ENCODE data around the gene ENPP7. TPM values are rescaled to one million over a fixed set of nuclear protein-coding genes. Genes with fewer than 3 reads are reported as not detected.

Gene ENPP7
- polyA plus RNA-seq, 1 donor from 2014 or later: 0.89 TPM

DNA sequence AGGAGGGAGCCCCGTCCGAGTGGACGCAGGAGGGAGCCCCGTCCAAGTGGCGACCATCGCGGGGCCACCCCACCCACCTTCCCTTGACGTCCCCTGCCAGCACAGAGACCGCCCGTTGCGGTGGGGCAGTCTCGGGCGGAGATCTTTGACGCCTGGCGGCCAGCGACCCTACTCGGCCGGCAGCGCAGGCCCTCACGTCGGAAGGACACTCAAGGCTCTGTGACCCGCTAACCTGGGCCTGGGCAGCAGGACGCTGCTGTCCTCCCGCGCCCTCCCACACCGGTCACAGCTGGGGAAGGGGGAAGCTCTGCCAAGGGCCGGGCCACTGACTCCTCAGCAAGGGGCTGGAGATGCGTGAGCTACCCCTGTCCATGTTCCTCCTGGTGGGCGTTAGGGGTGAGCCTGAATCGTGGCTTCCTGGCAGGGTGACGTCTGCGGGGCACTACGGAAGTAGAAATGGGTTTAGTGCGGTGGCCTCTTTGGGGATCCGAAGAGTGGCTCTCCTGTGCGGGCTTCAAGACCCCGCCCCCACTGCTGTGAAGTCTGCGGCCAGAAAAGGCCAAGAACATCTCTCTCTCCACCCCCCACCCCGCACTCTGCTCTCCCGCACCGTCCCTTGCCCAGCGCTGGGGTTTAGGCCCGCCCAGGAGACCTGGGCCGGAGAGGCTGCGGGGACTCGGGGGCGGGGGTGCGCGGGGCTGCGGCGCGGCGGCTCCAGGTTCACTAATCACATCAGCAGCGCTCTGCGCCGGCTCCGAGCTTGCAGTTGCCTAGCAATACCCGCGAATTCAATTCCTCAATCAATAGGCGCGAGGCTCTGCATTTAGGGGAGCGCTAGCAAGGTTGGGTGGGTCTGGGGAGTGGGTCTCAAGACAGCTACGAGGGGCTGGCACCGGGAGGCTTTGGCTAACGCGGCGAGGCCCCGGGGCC lies 60.3 kb downstream of the ENPP7 start:
- Mint-ChIP-seq H3K9me3 (no peaks in the 10 kb centered on the region), H3K4me3 (peak overlapping the region in 1 of 4 donors; percentile 37), H3K27me3 (peaks cover 44% of the 10 kb centered on the region), H3K27ac (peak overlapping the region in 2 of 3 donors; percentile 23 to 68), H3K4me1 (peaks cover 0 to 9% (median 4%) of the 10 kb centered on the region in 3 donors), H3K36me3 (peaks cover 2% of the 10 kb centered on the region)

GRCh38 chr17:79791735-79792161 lies 61.0 kb downstream of the ENPP7 start:
- Mint-ChIP-seq H3K27ac (peak overlapping the region in 1 of 3 donors; percentile 79), H3K27me3 (peaks cover 38% of the 10 kb centered on the region), H3K9me3 (no peaks in the 10 kb centered on the region), H3K4me3 (peak overlapping the region in 2 of 4 donors; percentile 68 to 74), H3K36me3 (peaks cover 2% of the 10 kb centered on the region), H3K4me1 (peaks cover 0 to 12% (median 4%) of the 10 kb centered on the region in 3 donors)

Other genes with a start within 250 kb of the ENPP7 start
- not detected for gene RBFOX3, start 119.9 kb upstream of the ENPP7 start, polyA plus RNA-seq
- gene CBX2, start 47.2 kb downstream of the ENPP7 start, polyA plus RNA-seq: 0.26 TPM
- gene CBX8, start 66.1 kb downstream of the ENPP7 start, polyA plus RNA-seq: 3.2 TPM
- 4.1 TPM for gene CBX4, start 108.5 kb downstream of the ENPP7 start, polyA plus RNA-seq